ENCODE results near the gene BCL2L2.

The BCL2L2 gene

DNA sequence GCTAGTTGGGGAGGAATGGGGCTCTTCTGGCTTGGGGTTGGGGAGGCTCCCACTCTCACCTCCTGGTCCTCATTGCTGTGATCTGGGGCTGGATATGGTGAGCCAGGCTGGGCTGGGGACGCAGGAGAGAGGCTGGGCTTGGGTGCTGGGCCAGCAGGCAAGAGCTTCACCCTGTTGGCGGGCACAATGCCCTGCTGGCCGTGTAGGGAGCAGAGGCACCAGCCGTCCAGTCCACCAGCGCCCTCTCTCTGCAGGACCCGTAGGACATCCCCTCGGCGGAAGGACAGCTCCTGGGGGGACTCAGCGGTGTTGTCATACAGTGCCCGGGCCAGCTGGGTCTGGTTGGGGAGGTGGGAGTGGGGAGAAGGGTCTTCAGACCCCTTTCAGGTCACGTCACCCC is 53.9 kb downstream of the BCL2L2 start:
- no peak overlapping the region for H3K4me3 ChIP-seq (ENCODE audit: low read depth, low read length)
- TF ChIP-seq, protein P1, sequence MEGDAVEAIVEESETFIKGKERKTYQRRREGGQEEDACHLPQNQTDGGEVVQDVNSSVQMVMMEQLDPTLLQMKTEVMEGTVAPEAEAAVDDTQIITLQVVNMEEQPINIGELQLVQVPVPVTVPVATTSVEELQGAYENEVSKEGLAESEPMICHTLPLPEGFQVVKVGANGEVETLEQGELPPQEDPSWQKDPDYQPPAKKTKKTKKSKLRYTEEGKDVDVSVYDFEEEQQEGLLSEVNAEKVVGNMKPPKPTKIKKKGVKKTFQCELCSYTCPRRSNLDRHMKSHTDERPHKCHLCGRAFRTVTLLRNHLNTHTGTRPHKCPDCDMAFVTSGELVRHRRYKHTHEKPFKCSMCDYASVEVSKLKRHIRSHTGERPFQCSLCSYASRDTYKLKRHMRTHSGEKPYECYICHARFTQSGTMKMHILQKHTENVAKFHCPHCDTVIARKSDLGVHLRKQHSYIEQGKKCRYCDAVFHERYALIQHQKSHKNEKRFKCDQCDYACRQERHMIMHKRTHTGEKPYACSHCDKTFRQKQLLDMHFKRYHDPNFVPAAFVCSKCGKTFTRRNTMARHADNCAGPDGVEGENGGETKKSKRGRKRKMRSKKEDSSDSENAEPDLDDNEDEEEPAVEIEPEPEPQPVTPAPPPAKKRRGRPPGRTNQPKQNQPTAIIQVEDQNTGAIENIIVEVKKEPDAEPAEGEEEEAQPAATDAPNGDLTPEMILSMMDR (IDR thresholded peaks at IDR 0.05; ENCODE audit: low read depth, low read length): peak; percentile 19
- TF ChIP-seq, protein P2, sequence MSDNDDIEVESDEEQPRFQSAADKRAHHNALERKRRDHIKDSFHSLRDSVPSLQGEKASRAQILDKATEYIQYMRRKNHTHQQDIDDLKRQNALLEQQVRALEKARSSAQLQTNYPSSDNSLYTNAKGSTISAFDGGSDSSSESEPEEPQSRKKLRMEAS (IDR thresholded peaks at IDR 0.05; ENCODE audit: low read depth, low read length): no peak
- DNase-seq (ENCODE audit: low read depth): peak; percentile 11

DNA sequence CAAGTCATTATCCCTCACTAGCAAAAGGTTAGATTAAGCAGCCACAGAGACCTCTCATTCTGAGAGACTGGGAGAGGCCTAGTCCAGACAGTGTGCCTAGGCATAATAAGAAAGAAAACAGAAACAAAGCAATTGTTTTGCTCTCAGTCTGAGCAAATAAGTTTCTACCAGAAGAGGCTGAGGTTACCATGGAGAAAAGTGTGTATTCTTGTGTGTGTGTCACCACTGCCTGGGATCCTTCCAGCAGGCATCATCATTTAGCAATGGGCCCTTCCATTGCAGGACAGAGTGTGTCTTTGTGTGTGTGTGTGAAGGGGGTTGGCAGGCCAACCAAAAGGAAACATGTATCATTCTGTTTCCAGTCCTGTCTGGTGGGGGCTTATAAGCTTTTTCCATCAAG is 54.7 kb downstream of the BCL2L2 start:
- no peak for TF ChIP-seq POLR2A (IDR thresholded peaks at IDR 0.05; ENCODE audit: extremely low read depth, insufficient read length)
- no peak for DNase-seq (ENCODE audit: low read depth)
- no peak overlapping the region for H3K4me3 ChIP-seq (ENCODE audit: low read depth, low read length)

Measured in NB4 (cell line).